Fibroblast of gingiva (primary cell): ENCODE data around the gene CHFR.
"Not testable (repeated sequence)": the region's sequence is repeated elsewhere in the genome, so short reads cannot be mapped to it uniquely, and the experiment has no call there.

Experiments
- DNase-seq: peaks from one replicate; pipeline ENCODE4 v3.0.0-alpha.2; 2011; ENCODE audit warnings: low read depth

The CHFR gene

DNA sequence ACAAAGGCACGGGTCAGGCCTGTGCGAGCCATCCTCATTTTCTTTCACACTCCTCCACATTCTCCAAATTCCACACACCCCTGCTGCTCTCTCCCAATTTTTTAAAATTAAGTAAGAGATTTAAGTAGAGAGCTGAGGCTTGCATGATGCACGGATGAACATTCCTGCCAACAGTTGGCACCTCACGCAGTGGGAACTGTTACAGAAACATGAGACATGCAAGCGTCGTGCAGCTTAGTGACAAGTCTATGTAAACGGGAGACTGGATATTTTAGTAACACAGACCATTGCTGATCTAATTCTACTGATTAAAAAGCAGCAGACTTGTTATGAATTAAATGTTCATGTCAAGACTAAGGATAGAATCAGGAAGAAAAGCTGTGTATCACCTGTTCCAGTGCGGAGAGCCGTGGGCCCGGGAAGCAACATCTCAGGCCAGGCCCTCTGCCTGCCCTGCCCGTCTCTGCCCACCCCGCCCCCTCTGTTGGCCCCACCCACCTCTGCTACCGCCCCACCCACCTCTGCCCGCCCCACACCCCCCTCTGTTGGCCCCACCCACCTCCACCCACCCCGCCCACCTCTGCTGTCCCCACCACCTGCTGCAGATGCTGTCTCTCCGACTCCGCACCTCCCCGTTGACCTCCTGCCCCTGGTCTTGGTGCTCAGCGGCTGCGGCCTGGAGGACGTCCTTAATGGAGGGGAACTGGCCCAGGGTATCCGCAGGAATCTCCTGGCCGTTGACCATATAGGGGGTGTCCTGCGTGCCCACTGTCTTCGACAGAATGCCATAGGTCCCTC, 79.9 kb downstream of the CHFR start:
- DNase-seq: no peak

GRCh38 chr12:132806857-132807256, 80.5 kb downstream of the CHFR start:
- no peak for DNase-seq

GRCh38 chr12:132804426-132804861, 83.0 kb downstream of the CHFR start:
- no peak for DNase-seq

- peak; percentile 57 for DNase-seq
Observed at GRCh38 chr12:132803888-132804287, 83.5 kb downstream of the CHFR start.

DNA sequence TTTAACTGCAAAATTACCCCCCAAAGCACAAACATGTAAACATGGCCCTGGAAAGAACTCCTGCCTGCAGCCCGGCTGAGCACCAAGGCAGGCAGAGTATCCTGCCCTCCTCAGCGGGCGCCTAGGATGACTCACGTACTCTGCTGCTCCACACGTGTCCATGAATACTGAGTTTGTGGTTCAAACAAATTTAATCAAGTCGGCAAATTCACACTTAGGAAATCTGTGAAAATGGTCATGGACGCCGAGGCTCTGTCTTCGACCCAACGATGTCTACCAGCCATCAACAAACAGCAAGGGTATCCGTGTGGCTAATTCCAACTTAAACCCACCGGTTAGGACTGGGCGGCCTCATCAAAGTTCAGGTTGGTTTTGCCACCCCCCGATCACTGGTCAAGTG, 84.3 kb downstream of the CHFR start:
- no peak for DNase-seq

DNA sequence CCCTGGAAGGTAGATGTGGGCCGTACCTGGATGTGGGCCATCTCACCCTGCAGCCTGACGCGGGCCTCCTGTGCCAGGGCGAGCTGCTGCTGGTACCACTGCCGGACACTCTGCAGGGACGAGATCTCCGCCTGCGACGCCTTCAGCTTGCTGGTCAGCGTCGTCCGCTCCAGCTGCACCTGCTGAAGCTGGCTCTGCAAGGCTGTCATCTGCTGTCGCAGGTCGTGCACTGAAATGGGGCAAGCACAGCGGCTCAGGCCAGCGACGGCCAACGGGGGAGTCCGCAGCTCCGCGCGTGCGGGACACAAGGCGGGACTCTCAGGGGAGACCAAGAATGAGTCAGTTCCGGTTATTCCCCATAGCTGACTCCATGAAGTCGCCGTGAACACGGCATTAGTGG, 85.7 kb downstream of the CHFR start:
- DNase-seq: no peak

- DNase-seq: no peak
Observed at GRCh38 chr12:132798836-132799235, 88.6 kb downstream of the CHFR start.

- no peak for DNase-seq
Observed at GRCh38 chr12:132797820-132798570, 89.4 kb downstream of the CHFR start.

DNA sequence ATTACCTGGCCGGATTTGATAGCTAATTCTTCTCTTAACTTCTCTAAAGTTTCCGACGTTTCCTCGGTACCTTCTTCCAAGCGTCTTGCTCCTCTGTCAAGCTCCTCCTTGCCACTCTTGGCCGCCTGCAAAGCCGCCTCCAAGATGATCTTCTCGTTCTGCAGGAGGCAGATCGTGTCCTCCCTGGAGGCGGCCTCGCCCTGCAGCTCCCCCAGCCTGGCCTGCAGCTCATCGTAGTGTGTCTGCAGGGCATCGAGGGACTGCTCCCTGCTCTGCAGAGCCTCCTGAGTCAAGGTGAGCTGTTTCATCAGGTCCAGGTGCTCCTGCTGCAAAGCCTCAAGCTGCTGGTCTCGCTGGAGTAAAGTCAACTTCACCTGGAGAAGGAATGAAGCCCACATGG, 91.6 kb downstream of the CHFR start:
- DNase-seq: no peak

- not testable (repeated sequence) for DNase-seq
Observed at GRCh38 chr12:132791940-132792339, 95.5 kb downstream of the CHFR start.

DNA sequence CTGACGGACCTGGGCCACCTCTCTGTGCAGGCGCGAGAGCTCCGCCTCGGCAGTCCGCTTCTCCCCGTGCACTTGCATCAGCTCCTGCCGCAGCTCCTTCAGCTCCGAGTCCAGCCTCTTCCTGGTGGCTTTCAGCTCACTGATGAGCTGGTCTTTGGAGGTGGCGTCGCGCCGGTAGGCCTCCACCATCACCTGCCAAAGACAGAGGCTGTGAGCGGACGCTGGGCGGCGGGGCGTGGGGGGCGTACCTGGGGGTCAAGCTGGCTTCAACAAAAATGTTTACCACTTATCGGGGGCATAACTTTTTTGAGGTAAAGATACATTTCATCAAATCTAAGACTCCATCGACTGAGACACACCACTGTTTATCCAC, 98.3 kb downstream of the CHFR start:
- DNase-seq: no peak

DNA sequence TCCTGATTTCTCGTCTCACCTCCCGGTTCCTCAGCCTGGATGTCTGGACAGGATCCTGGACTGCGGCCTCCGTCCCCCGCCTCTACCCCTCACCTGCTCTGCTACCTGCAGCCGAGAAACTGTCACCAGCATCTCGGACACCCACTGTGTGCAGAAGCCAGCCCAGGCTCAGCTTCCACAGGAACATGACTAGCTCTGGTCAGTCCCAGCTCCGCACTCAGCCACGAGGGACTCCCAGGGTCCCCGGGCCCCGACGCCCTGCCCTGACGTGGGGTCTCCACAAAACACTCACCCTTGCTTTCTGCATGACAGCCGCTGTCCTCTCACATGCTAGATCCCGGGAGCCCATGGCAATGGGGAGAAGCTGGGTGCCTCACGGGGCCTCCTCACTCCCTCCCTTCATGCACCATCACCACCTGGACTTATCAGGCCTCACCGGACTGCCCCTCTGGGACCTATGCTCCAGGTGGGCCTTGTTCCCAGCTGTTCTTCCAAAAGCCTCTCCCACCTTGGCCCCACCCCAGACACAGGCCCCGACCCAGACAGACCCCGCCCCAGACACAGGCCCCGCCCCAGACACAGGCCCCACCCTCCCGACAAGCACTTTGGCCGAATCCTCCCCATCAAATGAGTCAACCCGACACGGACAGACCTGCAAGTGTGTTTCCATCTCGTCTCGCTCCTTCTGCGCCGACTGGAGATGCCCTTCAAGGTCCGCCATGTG, 98.9 kb downstream of the CHFR start:
- DNase-seq: no peak

- no peak for DNase-seq
Observed at GRCh38 chr12:132787877-132788276, 99.5 kb downstream of the CHFR start.

DNA sequence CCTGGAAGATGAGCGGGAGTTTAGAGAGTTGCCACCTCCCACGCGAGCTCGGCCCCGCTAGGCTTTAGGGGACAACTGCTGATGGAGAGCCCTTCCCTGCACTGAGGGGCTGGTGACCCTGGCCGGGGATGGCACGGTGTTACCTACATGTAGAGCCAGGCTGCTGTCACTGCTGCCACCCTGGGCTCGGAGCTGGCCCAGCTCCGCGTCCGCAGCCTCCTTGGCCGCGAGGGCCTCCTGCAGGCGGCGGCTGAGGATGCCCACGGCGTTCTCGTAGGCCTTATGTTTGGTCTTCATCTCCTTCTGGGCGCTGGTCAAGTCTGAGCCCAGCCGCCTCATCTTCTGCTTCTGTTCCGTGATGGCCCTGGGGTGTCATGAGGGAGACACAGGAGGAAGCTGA, 101.2 kb downstream of the CHFR start:
- DNase-seq: no peak

DNA sequence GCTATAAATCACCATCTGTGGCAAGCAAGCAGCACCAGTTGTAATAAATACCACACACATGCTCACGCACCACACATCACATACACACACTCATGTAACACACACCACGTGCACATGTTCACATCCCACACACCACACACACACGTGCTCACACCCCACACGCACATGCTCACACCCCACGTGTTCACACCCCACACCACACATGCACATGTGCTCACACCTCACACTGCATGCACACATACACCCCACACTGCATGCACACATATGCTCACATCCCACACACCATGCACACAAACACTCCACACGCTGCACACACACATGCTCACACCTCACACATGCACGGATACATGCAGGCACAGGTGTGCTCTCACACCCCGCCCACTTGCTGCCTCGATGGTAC, 102.8 kb downstream of the CHFR start:
- DNase-seq: no peak

GRCh38 chr12:132783917-132784531, 103.4 kb downstream of the CHFR start:
- DNase-seq: no peak
